ENCODE data around the gene HDDC3.
"Not testable (repeated sequence)": the region's sequence is repeated elsewhere in the genome, so short reads cannot be mapped to it uniquely, and the experiment has no call there.

HDDC3 gene

DNA sequence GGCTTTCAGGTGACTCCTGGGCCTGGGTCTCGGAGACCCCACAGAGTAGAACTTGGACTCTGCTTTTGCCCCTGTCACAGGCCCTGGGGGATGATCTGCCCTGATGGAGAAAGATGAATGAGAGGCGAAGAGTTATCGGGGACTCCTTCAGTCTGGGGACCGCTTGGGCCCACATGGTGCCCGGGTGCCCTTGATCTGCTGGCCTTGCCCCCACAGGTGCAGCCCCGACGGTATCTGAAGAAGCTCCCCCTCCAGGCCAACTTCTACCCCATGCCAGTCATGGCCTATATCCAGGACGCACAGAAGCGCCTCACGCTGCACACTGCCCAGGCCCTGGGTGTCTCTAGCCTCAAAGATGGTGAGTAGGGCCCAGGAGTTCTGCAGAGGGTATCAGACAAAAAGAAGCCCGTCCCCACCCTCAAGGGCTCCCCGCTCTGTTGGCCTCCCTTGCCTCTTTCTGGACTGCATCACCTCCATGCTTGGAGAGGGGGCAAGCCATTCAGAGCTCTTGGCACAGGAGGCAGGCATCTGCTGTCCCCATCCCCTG, 18.9 kb downstream of the HDDC3 start:
- Histone ChIP-seq H3K27me3 (ENCODE audit: control insufficient read depth in 1 of 2, insufficient read depth in 2 of 2, low read length in 2 of 2) (no peaks in the 10 kb centered on the region), H3K36me3 (ENCODE audit: insufficient read depth, low read length) (peaks cover 88% of the 10 kb centered on the region), H3K27ac (ENCODE audit: low read depth, low read length) (no peak overlapping the region), H3K9ac (ENCODE audit: low read length) (no peak overlapping the region), H3K9me3 (ENCODE audit: low read length) (no peaks in the 10 kb centered on the region), H3K4me3 (ENCODE audit: low read depth in 1 of 2, low read length in 2 of 2) (no peak overlapping the region), H3K4me1 (ENCODE audit: insufficient read depth, low read length) (no peaks in the 10 kb centered on the region)

- H3K9me3 ChIP-seq (ENCODE audit: low read length): no peaks in the 10 kb centered on the region
- peaks cover 86% of the 10 kb centered on the region for H3K36me3 ChIP-seq (ENCODE audit: insufficient read depth, low read length)
- no peak overlapping the region for H3K27ac ChIP-seq (ENCODE audit: low read depth, low read length)
- H3K27me3 ChIP-seq (ENCODE audit: control insufficient read depth in 1 of 2, insufficient read depth in 2 of 2, low read length in 2 of 2): no peaks in the 10 kb centered on the region
- no peaks in the 10 kb centered on the region for H3K4me1 ChIP-seq (ENCODE audit: insufficient read depth, low read length)
- no peak overlapping the region for H3K9ac ChIP-seq (ENCODE audit: low read length)
- H3K4me3 ChIP-seq (ENCODE audit: low read depth in 1 of 2, low read length in 2 of 2): no peak overlapping the region
Measured at GRCh38 chr15:90912770-90913075, 19.6 kb downstream of the HDDC3 start.

DNA sequence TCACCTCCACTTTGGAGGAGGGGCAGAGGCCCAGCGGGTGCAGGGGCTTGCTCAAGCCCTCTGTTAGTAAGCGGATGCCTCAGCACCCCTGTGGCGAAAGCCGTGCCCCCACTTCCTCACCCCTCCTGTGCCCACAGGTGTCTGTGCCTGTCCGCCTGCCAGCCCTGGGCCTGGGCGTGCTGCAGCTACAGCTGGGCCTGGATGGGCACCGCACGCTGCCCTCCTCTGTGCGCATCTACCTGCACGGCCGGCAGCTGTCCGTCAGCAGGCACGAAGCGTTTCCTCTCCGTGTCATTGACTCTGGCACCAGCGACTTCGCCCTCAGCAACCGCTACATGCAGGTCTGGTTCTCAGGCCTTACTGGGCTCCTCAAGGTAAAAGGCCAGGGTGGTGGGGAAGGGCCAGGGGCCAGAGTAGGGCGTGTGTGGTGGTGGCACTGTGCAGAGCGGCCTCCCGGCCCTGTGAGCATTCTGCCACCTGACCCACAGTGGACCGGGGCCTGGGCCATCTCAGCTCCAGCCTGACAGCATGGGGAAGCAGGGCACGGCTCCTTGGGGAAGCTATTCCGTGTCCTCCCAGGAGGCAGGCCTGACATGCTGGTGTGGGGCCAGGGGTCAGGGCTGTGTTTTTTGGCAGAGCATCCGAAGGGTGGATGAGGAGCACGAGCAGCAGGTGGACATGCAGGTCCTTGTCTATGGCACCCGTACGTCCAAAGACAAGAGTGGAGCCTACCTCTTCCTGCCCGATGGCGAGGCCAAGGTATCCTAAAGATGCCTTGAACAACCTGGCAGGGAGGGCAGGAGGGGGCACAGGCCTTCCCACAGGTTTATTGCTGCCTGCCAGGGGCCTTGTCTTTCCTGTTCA, 20.2 kb downstream of the HDDC3 start:
- H3K36me3 ChIP-seq (ENCODE audit: insufficient read depth, low read length): peaks cover 87% of the 10 kb centered on the region

DNA sequence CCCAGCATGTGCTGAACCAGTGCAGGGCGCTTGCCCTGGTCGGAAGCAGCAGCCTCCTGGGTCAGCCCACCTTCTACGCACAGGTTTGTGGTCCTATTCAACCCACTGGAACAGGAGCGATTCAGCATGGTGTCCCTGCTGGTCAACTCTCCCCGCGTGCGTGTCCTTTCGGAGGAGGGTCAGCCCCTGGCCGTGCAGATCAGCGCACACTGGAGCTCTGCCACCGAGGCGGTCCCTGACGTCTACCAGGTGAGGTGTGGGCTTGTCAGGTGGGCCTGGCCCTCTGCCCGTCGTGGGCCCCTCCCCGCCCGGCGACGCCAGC, 21.1 kb downstream of the HDDC3 start:
- Histone ChIP-seq H3K9ac (ENCODE audit: low read length) (no peak overlapping the region), H3K9me3 (ENCODE audit: low read length) (no peaks in the 10 kb centered on the region), H3K27ac (ENCODE audit: low read depth, low read length) (no peak overlapping the region), H3K36me3 (ENCODE audit: insufficient read depth, low read length) (peaks cover 88% of the 10 kb centered on the region), H3K4me1 (ENCODE audit: insufficient read depth, low read length) (no peaks in the 10 kb centered on the region), H3K27me3 (ENCODE audit: control insufficient read depth in 1 of 2, insufficient read depth in 2 of 2, low read length in 2 of 2) (no peaks in the 10 kb centered on the region), H3K4me3 (ENCODE audit: low read depth in 1 of 2, low read length in 2 of 2) (no peak overlapping the region)

More for the DNA sequence above, 20.2 kb downstream of the HDDC3 start:
- no peak overlapping the region for H3K4me3 ChIP-seq (ENCODE audit: low read depth in 1 of 2, low read length in 2 of 2)
- no peaks in the 10 kb centered on the region for H3K9me3 ChIP-seq (ENCODE audit: low read length)
- H3K27ac ChIP-seq (ENCODE audit: low read depth, low read length): no peak overlapping the region
- H3K9ac ChIP-seq (ENCODE audit: low read length): no peak overlapping the region
- no peaks in the 10 kb centered on the region for H3K4me1 ChIP-seq (ENCODE audit: insufficient read depth, low read length)
- no peaks in the 10 kb centered on the region for H3K27me3 ChIP-seq (ENCODE audit: control insufficient read depth in 1 of 2, insufficient read depth in 2 of 2, low read length in 2 of 2)

DNA sequence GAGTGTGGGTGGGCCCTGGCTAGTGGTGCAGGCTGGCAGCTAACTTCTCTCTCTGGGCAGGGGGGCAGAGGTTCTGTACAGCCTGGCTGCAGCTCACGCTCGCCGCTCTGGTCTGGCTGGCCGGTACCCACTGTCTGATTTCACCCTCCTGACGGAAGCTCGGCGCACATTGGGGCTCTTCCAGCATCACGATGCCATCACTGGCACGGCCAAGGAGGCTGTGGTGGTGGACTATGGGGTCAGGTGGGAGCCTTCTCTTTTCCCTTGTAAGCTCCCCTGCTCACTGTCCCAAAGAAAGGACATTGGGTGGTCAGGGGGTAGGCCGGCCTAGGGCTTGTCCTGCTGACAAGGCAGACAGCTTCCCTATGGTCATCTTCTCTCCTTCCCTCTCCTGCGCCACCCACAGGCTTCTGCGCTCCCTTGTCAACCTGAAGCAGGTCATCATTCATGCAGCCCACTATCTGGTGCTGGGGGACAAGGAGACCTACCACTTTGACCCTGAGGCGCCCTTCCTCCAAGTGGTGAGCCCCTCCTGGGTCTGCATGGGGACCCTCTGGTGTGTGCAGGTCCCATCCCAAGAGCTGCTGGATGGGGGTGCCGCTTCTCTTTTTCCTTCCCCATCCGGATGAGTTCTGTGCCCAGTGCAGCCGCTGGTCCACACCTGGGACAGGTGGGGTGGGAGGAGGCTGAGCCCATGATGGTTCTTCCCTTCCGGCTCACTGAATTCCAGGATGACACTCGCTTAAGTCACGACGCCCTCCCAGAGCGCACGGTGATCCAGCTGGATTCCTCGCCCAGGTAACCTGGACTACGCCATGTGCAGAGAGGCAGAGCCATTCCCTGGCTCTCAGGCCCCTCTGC, 21.7 kb downstream of the HDDC3 start:
- no peak overlapping the region for H3K9ac ChIP-seq (ENCODE audit: low read length)
- no peak overlapping the region for H3K27ac ChIP-seq (ENCODE audit: low read depth, low read length)
- H3K4me1 ChIP-seq (ENCODE audit: insufficient read depth, low read length): no peaks in the 10 kb centered on the region
- H3K4me3 ChIP-seq (ENCODE audit: low read depth in 1 of 2, low read length in 2 of 2): no peak overlapping the region
- no peaks in the 10 kb centered on the region for H3K9me3 ChIP-seq (ENCODE audit: low read length)
- H3K27me3 ChIP-seq (ENCODE audit: control insufficient read depth in 1 of 2, insufficient read depth in 2 of 2, low read length in 2 of 2): no peaks in the 10 kb centered on the region
- H3K36me3 ChIP-seq (ENCODE audit: insufficient read depth, low read length): peaks cover 90% of the 10 kb centered on the region

DNA sequence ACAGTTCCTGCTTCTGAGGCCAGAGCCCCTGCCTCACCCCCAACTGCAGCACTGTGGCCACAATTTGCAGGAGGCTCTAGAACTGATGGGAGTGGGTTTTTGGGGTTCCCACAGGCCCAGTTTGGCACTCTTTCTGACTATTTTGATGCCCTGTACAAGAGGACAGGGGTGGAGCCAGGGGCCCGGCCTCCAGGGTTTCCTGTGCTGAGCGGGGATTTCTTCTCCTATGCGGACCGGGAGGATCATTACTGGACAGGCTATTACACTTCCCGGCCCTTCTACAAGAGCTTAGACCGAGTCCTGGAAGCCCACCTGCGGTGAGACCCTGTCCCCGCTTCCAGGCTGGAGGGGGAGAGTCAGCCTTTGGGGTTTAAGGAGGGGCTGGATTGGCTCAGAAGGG, 22.4 kb downstream of the HDDC3 start:
- H3K4me3 ChIP-seq (ENCODE audit: low read depth in 1 of 2, low read length in 2 of 2): no peak overlapping the region
- H3K36me3 ChIP-seq (ENCODE audit: insufficient read depth, low read length): peaks cover 92% of the 10 kb centered on the region
- no peak overlapping the region for H3K27ac ChIP-seq (ENCODE audit: low read depth, low read length)
- no peaks in the 10 kb centered on the region for H3K4me1 ChIP-seq (ENCODE audit: insufficient read depth, low read length)
- H3K27me3 ChIP-seq (ENCODE audit: control insufficient read depth in 1 of 2, insufficient read depth in 2 of 2, low read length in 2 of 2): no peaks in the 10 kb centered on the region
- no peak overlapping the region for H3K9ac ChIP-seq (ENCODE audit: low read length)
- no peaks in the 10 kb centered on the region for H3K9me3 ChIP-seq (ENCODE audit: low read length)

DNA sequence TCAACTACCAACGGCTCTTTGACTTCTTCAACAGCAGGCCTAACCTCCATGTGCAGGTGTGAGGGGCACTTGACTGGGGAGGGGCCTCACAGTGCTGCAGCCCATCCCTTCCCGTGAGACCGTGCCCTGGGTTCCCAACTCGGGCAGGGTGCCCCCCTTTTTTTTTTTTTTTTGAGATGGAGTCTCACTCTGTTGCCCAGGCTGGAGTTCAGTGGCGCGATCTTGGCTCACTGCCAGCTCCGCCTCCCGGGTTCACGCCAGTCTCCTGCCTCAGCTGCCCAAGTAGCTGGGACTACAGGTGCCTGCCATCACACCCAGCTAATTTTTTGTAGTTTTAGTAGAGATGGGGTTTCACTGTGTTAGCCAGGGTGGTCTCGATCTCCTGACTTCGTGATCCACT, 22.9 kb downstream of the HDDC3 start:
- not testable (repeated sequence) for H3K4me1 ChIP-seq (ENCODE audit: insufficient read depth, low read length); H3K9me3 ChIP-seq (ENCODE audit: low read length); H3K27ac ChIP-seq (ENCODE audit: low read depth, low read length); H3K4me3 ChIP-seq (ENCODE audit: low read depth in 1 of 2, low read length in 2 of 2); H3K27me3 ChIP-seq (ENCODE audit: control insufficient read depth in 1 of 2, insufficient read depth in 2 of 2, low read length in 2 of 2); H3K9ac ChIP-seq (ENCODE audit: low read length)
- H3K36me3 ChIP-seq (ENCODE audit: insufficient read depth, low read length): peaks cover 92% of the 10 kb centered on the region

GRCh38 chr15:90907838-90908507, 24.4 kb downstream of the HDDC3 start:
- no peak overlapping the region for H3K4me3 ChIP-seq (ENCODE audit: low read depth in 1 of 2, low read length in 2 of 2)
- H3K4me1 ChIP-seq (ENCODE audit: insufficient read depth, low read length): peaks cover 8% of the 10 kb centered on the region
- H3K9me3 ChIP-seq (ENCODE audit: low read length): no peaks in the 10 kb centered on the region
- peaks cover 77% of the 10 kb centered on the region for H3K36me3 ChIP-seq (ENCODE audit: insufficient read depth, low read length)
- no peak overlapping the region for H3K9ac ChIP-seq (ENCODE audit: low read length)
- H3K27me3 ChIP-seq (ENCODE audit: control insufficient read depth in 1 of 2, insufficient read depth in 2 of 2, low read length in 2 of 2): no peaks in the 10 kb centered on the region
- H3K27ac ChIP-seq (ENCODE audit: low read depth, low read length): no peak overlapping the region

DNA sequence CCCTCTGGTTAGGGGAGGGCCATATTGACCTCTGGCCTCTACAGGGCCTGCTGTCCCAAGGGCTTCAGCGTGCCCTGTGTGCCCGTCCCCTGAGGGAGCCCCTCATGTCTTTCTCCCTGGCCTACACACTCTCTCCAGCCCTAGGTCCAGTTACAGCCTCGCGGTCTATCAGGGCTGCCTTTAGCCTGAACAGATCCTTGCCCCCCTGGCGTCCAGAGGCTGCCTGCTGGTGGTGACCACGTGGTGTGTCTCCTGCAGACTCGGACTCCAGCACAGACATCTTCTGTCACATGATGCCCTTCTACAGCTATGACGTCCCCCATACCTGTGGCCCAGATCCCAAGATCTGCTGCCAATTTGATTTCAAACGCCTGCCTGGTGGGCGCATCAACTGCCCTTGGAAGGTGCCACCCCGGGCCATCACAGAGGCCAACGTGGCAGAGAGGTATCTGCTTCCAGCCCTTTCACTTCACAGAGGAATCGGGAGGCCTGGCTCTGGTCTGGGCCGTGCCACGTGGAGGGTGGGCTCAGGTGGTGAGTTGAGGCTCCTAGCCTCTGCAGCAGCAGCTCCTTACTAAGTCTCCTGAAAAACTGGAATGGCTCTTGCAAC, 25.2 kb downstream of the HDDC3 start:
- Histone ChIP-seq H3K36me3 (ENCODE audit: insufficient read depth, low read length) (peaks cover 69% of the 10 kb centered on the region), H3K27ac (ENCODE audit: low read depth, low read length) (no peak overlapping the region)

GRCh38 chr15:90906181-90906849, 26.0 kb downstream of the HDDC3 start:
- Histone ChIP-seq H3K9ac (ENCODE audit: low read length) (no peak overlapping the region), H3K36me3 (ENCODE audit: insufficient read depth, low read length) (peaks cover 61% of the 10 kb centered on the region), H3K27ac (ENCODE audit: low read depth, low read length) (no peak overlapping the region), H3K9me3 (ENCODE audit: low read length) (no peaks in the 10 kb centered on the region), H3K4me1 (ENCODE audit: insufficient read depth, low read length) (peaks cover 16% of the 10 kb centered on the region), H3K4me3 (ENCODE audit: low read depth in 1 of 2, low read length in 2 of 2) (no peak overlapping the region), H3K27me3 (ENCODE audit: control insufficient read depth in 1 of 2, insufficient read depth in 2 of 2, low read length in 2 of 2) (no peaks in the 10 kb centered on the region)

More for the DNA sequence above, 25.2 kb downstream of the HDDC3 start:
- Histone ChIP-seq H3K4me1 (ENCODE audit: insufficient read depth, low read length) (peaks cover 9% of the 10 kb centered on the region), H3K4me3 (ENCODE audit: low read depth in 1 of 2, low read length in 2 of 2) (no peak overlapping the region), H3K27me3 (ENCODE audit: control insufficient read depth in 1 of 2, insufficient read depth in 2 of 2, low read length in 2 of 2) (no peaks in the 10 kb centered on the region), H3K9me3 (ENCODE audit: low read length) (no peaks in the 10 kb centered on the region), H3K9ac (ENCODE audit: low read length) (no peak overlapping the region)
